GM15510 (cell line): ENCODE results near the gene FAM210B.

Experiments
- POLR2A ChIP-seq: IDR thresholded peaks from 3 replicates; pipeline ENCODE4 v1.6.1; 2011; ENCODE audit warnings: borderline replicate concordance; ENCODE audit not compliant: insufficient read length; ENCODE audit errors: extremely low read depth

FAM210B gene

GRCh38 chr20:56359212-56360132 lies 698 bp downstream of the FAM210B start:
- no peak for TF ChIP-seq POLR2A

GRCh38 chr20:56360133-56360907 lies 1.5 kb downstream of the FAM210B start:
- TF ChIP-seq POLR2A = no peak

GRCh38 chr20:56360908-56361205 lies 2.1 kb downstream of the FAM210B start:
- no peak for TF ChIP-seq POLR2A

- no peak for TF ChIP-seq POLR2A
These were observed 3.1 kb downstream of the FAM210B start for GRCh38 chr20:56361900-56362299.

GRCh38 chr20:56362833-56363413 lies 4.1 kb downstream of the FAM210B start:
- TF ChIP-seq POLR2A = no peak

- no peak for TF ChIP-seq POLR2A
These were observed 4.7 kb downstream of the FAM210B start for GRCh38 chr20:56363491-56363890.

GRCh38 chr20:56368351-56369134 lies 9.8 kb downstream of the FAM210B start:
- TF ChIP-seq POLR2A = no peak

- TF ChIP-seq POLR2A = no peak
These were observed 10.4 kb downstream of the FAM210B start for GRCh38 chr20:56369179-56369578.

GRCh38 chr20:56371977-56372376 lies 13.2 kb downstream of the FAM210B start:
- TF ChIP-seq POLR2A = no peak

- TF ChIP-seq POLR2A = no peak
These were observed 14.1 kb downstream of the FAM210B start for GRCh38 chr20:56372850-56373249.

GRCh38 chr20:56373942-56374341 lies 15.2 kb downstream of the FAM210B start:
- no peak for TF ChIP-seq POLR2A

- no peak for TF ChIP-seq POLR2A
These were observed 17.6 kb downstream of the FAM210B start for GRCh38 chr20:56376331-56376730.

GRCh38 chr20:56378386-56378785 lies 19.6 kb downstream of the FAM210B start:
- TF ChIP-seq POLR2A = no peak

GRCh38 chr20:56380375-56380774 lies 21.6 kb downstream of the FAM210B start:
- no peak for TF ChIP-seq POLR2A

GRCh38 chr20:56381501-56381900 lies 22.7 kb downstream of the FAM210B start:
- TF ChIP-seq POLR2A = no peak
